ENCODE results near the gene EBF3. TPM values are rescaled to one million over a fixed set of nuclear protein-coding genes. Genes with fewer than 3 reads are reported as not detected.

Gene EBF3
- total RNA-seq, 1 donor from 2014 or later, result 0.07 TPM

GRCh38 chr10:129863201-129863663 lies 100.8 kb downstream of the EBF3 start:
- H3K27me3 Mint-ChIP-seq (ENCODE audit: low read depth, unreplicated experiment), result peaks cover 12% of the 10 kb centered on the region
- no peak overlapping the region for H3K4me3 Mint-ChIP-seq (ENCODE audit: unreplicated experiment)

DNA sequence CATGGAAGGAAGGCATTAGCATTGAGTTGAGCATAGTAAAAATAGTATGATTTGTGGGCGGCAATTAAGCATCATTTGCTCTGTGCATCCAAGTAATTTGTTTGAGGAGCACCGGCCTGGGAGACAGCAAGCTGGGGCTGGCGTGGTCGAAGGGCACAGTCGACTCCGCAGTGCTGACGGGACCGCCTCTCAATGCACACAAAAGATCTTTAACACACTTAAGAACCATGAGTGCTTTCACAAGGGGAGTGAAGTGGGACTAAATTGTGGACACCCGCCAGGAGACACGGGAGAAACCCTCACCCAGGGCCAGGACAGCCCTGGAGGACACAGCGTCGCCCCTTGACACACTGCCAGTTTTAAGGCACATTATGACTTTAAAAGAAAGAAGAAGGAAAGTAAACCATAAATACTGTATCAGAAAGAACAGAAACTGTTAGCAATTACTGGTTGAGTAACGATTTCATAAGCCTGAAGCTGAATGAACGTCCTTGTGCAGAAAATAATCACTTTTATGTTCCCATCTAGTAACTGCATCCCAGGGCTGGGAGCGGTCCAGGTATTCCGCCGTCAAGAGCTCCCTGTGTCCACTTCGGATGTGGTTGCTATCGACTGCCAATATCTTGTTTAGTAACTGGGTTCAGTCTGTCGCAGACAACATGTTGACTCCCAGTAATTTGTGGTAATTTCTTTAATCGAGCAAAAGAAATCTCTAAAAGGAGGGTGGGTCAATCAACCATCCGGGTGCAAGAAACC lies 102.1 kb downstream of the EBF3 start:
- Mint-ChIP-seq H3K27me3 (ENCODE audit: low read depth, unreplicated experiment) (peaks cover 12% of the 10 kb centered on the region), H3K9me3 (ENCODE audit: unreplicated experiment) (peaks cover 2% of the 10 kb centered on the region)
- no peak for TF ChIP-seq EZH2 (IDR thresholded peaks at IDR 0.05; ENCODE audit: insufficient read depth, low read length)
- TF ChIP-seq CTCF (IDR thresholded peaks at IDR 0.05; ENCODE audit: insufficient read depth, low read depth, low read length), result no peak

More at GRCh38 chr10:129863201-129863663, 100.8 kb downstream of the EBF3 start:
- Mint-ChIP-seq H3K4me1 (ENCODE audit: low read depth, unreplicated experiment) (no peaks in the 10 kb centered on the region), H3K36me3 (ENCODE audit: low read depth, unreplicated experiment) (no peaks in the 10 kb centered on the region), H3K9me3 (ENCODE audit: unreplicated experiment) (peaks cover 2% of the 10 kb centered on the region), H3K27ac (ENCODE audit: unreplicated experiment) (no peak overlapping the region)
- Histone ChIP-seq H3K4me1 (ENCODE audit: insufficient read depth, low read length) (no peaks in the 10 kb centered on the region), H3K27me3 (ENCODE audit: insufficient read depth, low read length) (no peaks in the 10 kb centered on the region), H3K9ac (ENCODE audit: low read length) (no peak overlapping the region), H3K79me2 (ENCODE audit: insufficient read depth, low read length) (no peaks in the 10 kb centered on the region), H4K20me1 (ENCODE audit: insufficient read depth, low read length) (no peaks in the 10 kb centered on the region), H3K27ac (ENCODE audit: low read depth, low read length) (no peak overlapping the region), H2AFZ (ENCODE audit: low read depth, low read length) (no peak overlapping the region), H3K36me3 (ENCODE audit: insufficient read depth, low read length) (no peaks in the 10 kb centered on the region), H3K9me3 (ENCODE audit: insufficient read depth, low read depth, low read length) (peaks cover 6% of the 10 kb centered on the region), H3K4me3 (ENCODE audit: insufficient read depth, low read depth, low read length) (no peak overlapping the region), H3K4me2 (ENCODE audit: low read length) (no peak overlapping the region)
- DNase-seq (ENCODE audit: low read depth) (no peak), FAIRE-seq (no peak)
- TF ChIP-seq CTCF (IDR thresholded peaks at IDR 0.05; ENCODE audit: insufficient read depth, low read depth, low read length) (no peak), EZH2 (IDR thresholded peaks at IDR 0.05; ENCODE audit: insufficient read depth, low read length) (no peak)

GRCh38 chr10:129860396-129860795 lies 103.7 kb downstream of the EBF3 start:
- Histone ChIP-seq H2AFZ (ENCODE audit: low read depth, low read length) (no peak overlapping the region), H3K9ac (ENCODE audit: low read length) (no peak overlapping the region), H3K4me3 (ENCODE audit: insufficient read depth, low read depth, low read length) (no peak overlapping the region), H3K36me3 (ENCODE audit: insufficient read depth, low read length) (no peaks in the 10 kb centered on the region), H3K4me2 (ENCODE audit: low read length) (no peak overlapping the region), H3K27me3 (ENCODE audit: insufficient read depth, low read length) (no peaks in the 10 kb centered on the region), H3K27ac (ENCODE audit: low read depth, low read length) (no peak overlapping the region), H3K4me1 (ENCODE audit: insufficient read depth, low read length) (no peaks in the 10 kb centered on the region), H3K9me3 (ENCODE audit: insufficient read depth, low read depth, low read length) (peaks cover 4% of the 10 kb centered on the region), H4K20me1 (ENCODE audit: insufficient read depth, low read length) (no peaks in the 10 kb centered on the region), H3K79me2 (ENCODE audit: insufficient read depth, low read length) (no peaks in the 10 kb centered on the region)
- Mint-ChIP-seq H3K27ac (ENCODE audit: unreplicated experiment) (no peak overlapping the region), H3K36me3 (ENCODE audit: low read depth, unreplicated experiment) (no peaks in the 10 kb centered on the region), H3K4me1 (ENCODE audit: low read depth, unreplicated experiment) (no peaks in the 10 kb centered on the region), H3K9me3 (ENCODE audit: unreplicated experiment) (peaks cover 2% of the 10 kb centered on the region), H3K4me3 (ENCODE audit: unreplicated experiment) (no peak overlapping the region), H3K27me3 (ENCODE audit: low read depth, unreplicated experiment) (peaks cover 12% of the 10 kb centered on the region)
- no peak for TF ChIP-seq EZH2 (IDR thresholded peaks at IDR 0.05; ENCODE audit: insufficient read depth, low read length)
- TF ChIP-seq CTCF (IDR thresholded peaks at IDR 0.05; ENCODE audit: insufficient read depth, low read depth, low read length), result no peak
- FAIRE-seq, result no peak
- no peak for DNase-seq (ENCODE audit: low read depth)

More for the DNA sequence above, 102.1 kb downstream of the EBF3 start:
- H3K4me2 ChIP-seq (ENCODE audit: low read length), result no peak overlapping the region
- peaks cover 6% of the 10 kb centered on the region for H3K9me3 ChIP-seq (ENCODE audit: insufficient read depth, low read depth, low read length)
- H3K4me1 ChIP-seq (ENCODE audit: insufficient read depth, low read length), result no peaks in the 10 kb centered on the region
- H3K27ac ChIP-seq (ENCODE audit: low read depth, low read length), result no peak overlapping the region
- Mint-ChIP-seq H3K27ac (ENCODE audit: unreplicated experiment) (no peak overlapping the region), H3K36me3 (ENCODE audit: low read depth, unreplicated experiment) (no peaks in the 10 kb centered on the region), H3K4me1 (ENCODE audit: low read depth, unreplicated experiment) (no peaks in the 10 kb centered on the region), H3K4me3 (ENCODE audit: unreplicated experiment) (no peak overlapping the region)
- H2AFZ ChIP-seq (ENCODE audit: low read depth, low read length), result no peak overlapping the region
- no peaks in the 10 kb centered on the region for H3K79me2 ChIP-seq (ENCODE audit: insufficient read depth, low read length)
- H3K27me3 ChIP-seq (ENCODE audit: insufficient read depth, low read length), result no peaks in the 10 kb centered on the region
- DNase-seq (ENCODE audit: low read depth), result no peak
- no peak overlapping the region for H3K4me3 ChIP-seq (ENCODE audit: insufficient read depth, low read depth, low read length)
- H3K36me3 ChIP-seq (ENCODE audit: insufficient read depth, low read length), result no peaks in the 10 kb centered on the region
- no peaks in the 10 kb centered on the region for H4K20me1 ChIP-seq (ENCODE audit: insufficient read depth, low read length)
- H3K9ac ChIP-seq (ENCODE audit: low read length), result no peak overlapping the region
- FAIRE-seq, result no peak

Data from astrocyte (in vitro differentiated cells and primary cell).